ENCODE data around the gene EFCAB5.

- no peak for TF ChIP-seq CTCF (IDR thresholded peaks at IDR 0.05)
- no peak for TF ChIP-seq POLR2A (IDR thresholded peaks at IDR 0.05; ENCODE audit: low read depth)
- no peak for TF ChIP-seq POLR2AphosphoS5 (IDR thresholded peaks at IDR 0.05)
Observed at GRCh38 chr17:30134551-30134950, 193.1 kb downstream of the EFCAB5 start.

All from esophagus muscularis mucosa (tissue), 3 donors.